GM21447 (cell line): ENCODE data around the gene HAUS3.
"Not testable (repeated sequence)": the region's sequence is repeated elsewhere in the genome, so short reads cannot be mapped to it uniquely, and the experiment has no call there.

Experiments
- ATAC-seq: cut with Tn5 transposase; IDR thresholded peaks from one replicate; pipeline ENCODE4 v1.9.1; 2021; ENCODE audit not compliant: unreplicated experiment

The HAUS3 gene

GRCh38 chr4:2231082-2231481 lies 10.8 kb downstream of the HAUS3 start:
- no peak for ATAC-seq

GRCh38 chr4:2226261-2226660 lies 15.7 kb downstream of the HAUS3 start:
- no peak for ATAC-seq

GRCh38 chr4:2222838-2223237 lies 19.1 kb downstream of the HAUS3 start:
- no peak for ATAC-seq

GRCh38 chr4:2221378-2221777 lies 20.5 kb downstream of the HAUS3 start:
- ATAC-seq: not testable (repeated sequence)

- no peak for ATAC-seq
These were observed 21.8 kb downstream of the HAUS3 start for GRCh38 chr4:2220016-2220630.

GRCh38 chr4:2219233-2219760 lies 22.6 kb downstream of the HAUS3 start:
- no peak for ATAC-seq

GRCh38 chr4:2218436-2218835 lies 23.5 kb downstream of the HAUS3 start:
- no peak for ATAC-seq

- no peak for ATAC-seq
These were observed 24.2 kb downstream of the HAUS3 start for GRCh38 chr4:2217726-2218125.

GRCh38 chr4:2212831-2213230 lies 29.1 kb downstream of the HAUS3 start:
- no peak for ATAC-seq

GRCh38 chr4:2202789-2203188 lies 39.1 kb downstream of the HAUS3 start:
- not testable (repeated sequence) for ATAC-seq

GRCh38 chr4:2194496-2194895 lies 47.4 kb downstream of the HAUS3 start:
- ATAC-seq: no peak

GRCh38 chr4:2193326-2193725 lies 48.6 kb downstream of the HAUS3 start:
- no peak for ATAC-seq

- no peak for ATAC-seq
These were observed 55.1 kb downstream of the HAUS3 start for GRCh38 chr4:2186865-2187172.

GRCh38 chr4:2186133-2186864 lies 55.6 kb downstream of the HAUS3 start:
- no peak for ATAC-seq

- ATAC-seq: no peak
These were observed 58.5 kb downstream of the HAUS3 start for GRCh38 chr4:2183394-2183793.

GRCh38 chr4:2182994-2183393 lies 58.9 kb downstream of the HAUS3 start:
- no peak for ATAC-seq

GRCh38 chr4:2180410-2180809 lies 61.5 kb downstream of the HAUS3 start:
- no peak for ATAC-seq

GRCh38 chr4:2179717-2180116 lies 62.2 kb downstream of the HAUS3 start:
- ATAC-seq: no peak

GRCh38 chr4:2178986-2179385 lies 62.9 kb downstream of the HAUS3 start:
- ATAC-seq: no peak
